Endodermal cell (in vitro differentiated cells): ENCODE measurements around the gene TXLNB. TPM values are rescaled to one million over a fixed set of nuclear protein-coding genes. Genes with fewer than 3 reads are reported as not detected.

ENCODE experiments used
- DNase-seq: peaks from one replicate; pipeline ENCODE4 v3.0.0-alpha.2; 2017
- H3K27ac ChIP-seq: 2 replicates; pipeline ENCODE4 v1.5.1; 2013; ENCODE audit warnings: mild to moderate bottlenecking, low read depth, low read length, moderate library complexity
- H3K27me3 ChIP-seq: 2 replicates; pipeline ENCODE4 v1.6.1; 2013; ENCODE audit warnings: mild to moderate bottlenecking, low read length, moderate library complexity; ENCODE audit not compliant: insufficient read depth, control insufficient read depth, poor library complexity, severe bottlenecking
- H3K36me3 ChIP-seq: 2 replicates; pipeline ENCODE4 v1.7.0; 2013; ENCODE audit warnings: mild to moderate bottlenecking, low read length, moderate library complexity; ENCODE audit not compliant: control insufficient read depth, insufficient read depth
- H3K4me1 ChIP-seq: one replicate; pipeline ENCODE4 v1.7.0; 2013; ENCODE audit warnings: low read length; ENCODE audit not compliant: control insufficient read depth, insufficient read depth
- H3K4me3 ChIP-seq: 2 replicates; pipeline ENCODE4 v1.5.1; 2013; ENCODE audit warnings: mild to moderate bottlenecking, low read length, moderate library complexity
- H3K9ac ChIP-seq: 2 replicates; pipeline ENCODE4 v1.6.1; 2013; ENCODE audit warnings: mild to moderate bottlenecking, low read length, moderate library complexity; ENCODE audit not compliant: poor library complexity, severe bottlenecking; ENCODE audit errors: extremely low read depth
- H3K9me3 ChIP-seq: 2 replicates; pipeline ENCODE4 v1.6.1; 2013; ENCODE audit warnings: mild to moderate bottlenecking, low read length, moderate library complexity; ENCODE audit not compliant: control insufficient read depth
- H3K27ac Mint-ChIP-seq: 2 replicates; pipeline ENCODE4 v1.8.0; 2020; ENCODE audit warnings: mixed read lengths
- H3K27me3 Mint-ChIP-seq: 2 replicates; pipeline ENCODE4 v1.8.0; 2021; ENCODE audit warnings: mild to moderate bottlenecking, mixed read lengths; ENCODE audit not compliant: insufficient read depth
- H3K36me3 Mint-ChIP-seq: 2 replicates; pipeline ENCODE4 v1.8.0; 2020; ENCODE audit warnings: low read depth, mixed read lengths
- H3K4me1 Mint-ChIP-seq: 2 replicates; pipeline ENCODE4 v1.8.0; 2020; ENCODE audit warnings: mixed read lengths
- H3K4me3 Mint-ChIP-seq: 2 replicates; pipeline ENCODE4 v1.8.0; 2020; ENCODE audit warnings: mild to moderate bottlenecking, moderate library complexity, mixed read lengths
- H3K9me3 Mint-ChIP-seq: 2 replicates; pipeline ENCODE4 v1.8.0; 2020; ENCODE audit warnings: mild to moderate bottlenecking, mixed read lengths
- WGBS, 2 experiments: methylation state at CpG; one replicate each; pipeline versions ENCODE4 v1.1.5 to v1.1.7; 2013; ENCODE audit warnings: missing lambda C conversion rate in 2 of 2, mixed read lengths in 1 of 2; ENCODE audit not compliant: insufficient coverage in 1 of 2, insufficient read length in 1 of 2; 5-methylcytosine and 5-hydroxymethylcytosine counted together
- total RNA-seq, 2 donors: library from RNA; stranded (reverse); fragmentation: NEBNext Ultra II Directional in 1 of 2; extraction: Animal tissue kit (Norgen Biotek cat#: 25700) in 1 of 2; gene quantifications; 2 replicates in 1 of 2; 3 replicates in 1 of 2; pipeline ENCODE4 v1.2.1, GENCODE V29; 2021
- TF ChIP-seq, protein P1 (sequence below): fragments of 200-600 bp; sonication (generic); conservative IDR thresholded peaks from 2 replicates; pipeline ENCODE4 v1.5.0; 2021; ENCODE audit warnings: antibody characterized with exemption, mild to moderate bottlenecking

Gene TXLNB
- total RNA-seq, 2 donors from 2014 or later: not detected

- Mint-ChIP-seq H3K27me3 (no peaks in the 10 kb centered on the region), H3K27ac (no peak overlapping the region), H3K36me3 (no peaks in the 10 kb centered on the region), H3K4me3 (no peak overlapping the region), H3K9me3 (no peaks in the 10 kb centered on the region), H3K4me1 (no peaks in the 10 kb centered on the region)
- Histone ChIP-seq H3K27ac (no peak overlapping the region), H3K9ac (no peak overlapping the region), H3K4me1 (no peaks in the 10 kb centered on the region), H3K9me3 (no peaks in the 10 kb centered on the region), H3K27me3 (no peaks in the 10 kb centered on the region), H3K4me3 (no peak overlapping the region), H3K36me3 (no peaks in the 10 kb centered on the region)
- TF ChIP-seq, protein P1, sequence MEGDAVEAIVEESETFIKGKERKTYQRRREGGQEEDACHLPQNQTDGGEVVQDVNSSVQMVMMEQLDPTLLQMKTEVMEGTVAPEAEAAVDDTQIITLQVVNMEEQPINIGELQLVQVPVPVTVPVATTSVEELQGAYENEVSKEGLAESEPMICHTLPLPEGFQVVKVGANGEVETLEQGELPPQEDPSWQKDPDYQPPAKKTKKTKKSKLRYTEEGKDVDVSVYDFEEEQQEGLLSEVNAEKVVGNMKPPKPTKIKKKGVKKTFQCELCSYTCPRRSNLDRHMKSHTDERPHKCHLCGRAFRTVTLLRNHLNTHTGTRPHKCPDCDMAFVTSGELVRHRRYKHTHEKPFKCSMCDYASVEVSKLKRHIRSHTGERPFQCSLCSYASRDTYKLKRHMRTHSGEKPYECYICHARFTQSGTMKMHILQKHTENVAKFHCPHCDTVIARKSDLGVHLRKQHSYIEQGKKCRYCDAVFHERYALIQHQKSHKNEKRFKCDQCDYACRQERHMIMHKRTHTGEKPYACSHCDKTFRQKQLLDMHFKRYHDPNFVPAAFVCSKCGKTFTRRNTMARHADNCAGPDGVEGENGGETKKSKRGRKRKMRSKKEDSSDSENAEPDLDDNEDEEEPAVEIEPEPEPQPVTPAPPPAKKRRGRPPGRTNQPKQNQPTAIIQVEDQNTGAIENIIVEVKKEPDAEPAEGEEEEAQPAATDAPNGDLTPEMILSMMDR: no peak
- DNase-seq: no peak
- 70 to 88% methylated on average over 2 to 5 of the region's 5 CpGs for WGBS, 2 experiments
Observed at GRCh38 chr6:139335447-139336210, 43.8 kb upstream of the TXLNB start.

DNA sequence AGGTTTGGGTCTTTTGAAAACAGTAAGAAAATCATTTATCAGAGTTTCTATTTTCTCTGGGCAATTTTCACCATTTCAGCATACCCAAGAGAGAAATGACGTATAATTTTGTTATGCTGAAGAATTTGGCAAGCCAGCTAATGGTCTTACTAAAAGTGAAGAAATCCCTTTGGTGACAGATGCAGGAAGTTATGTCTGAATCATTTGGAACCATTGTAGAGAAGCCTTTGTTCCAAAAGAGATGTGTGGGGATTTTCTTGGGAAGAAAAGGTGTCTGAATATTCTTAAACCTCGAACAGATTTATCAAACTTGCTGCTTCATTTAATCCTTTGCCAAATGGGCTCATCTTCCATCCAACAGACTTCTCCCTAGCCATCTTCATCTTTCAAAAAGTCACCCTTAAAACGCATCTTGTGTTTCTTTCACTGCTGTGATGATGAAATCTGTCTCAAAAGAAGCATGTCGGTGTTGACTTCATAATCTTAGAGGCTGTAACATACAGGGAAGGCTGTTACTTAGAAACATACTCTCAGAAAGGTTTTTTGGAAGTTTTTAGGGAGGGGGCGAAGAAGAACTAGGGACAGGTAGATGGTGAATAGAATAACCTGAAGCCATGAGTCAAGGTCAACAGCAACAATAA lies 43.1 kb upstream of the TXLNB start:
- H3K9me3 ChIP-seq: no peaks in the 10 kb centered on the region
- no peaks in the 10 kb centered on the region for H3K4me1 ChIP-seq
- no peaks in the 10 kb centered on the region for H3K36me3 ChIP-seq
- no peak for DNase-seq
- no peaks in the 10 kb centered on the region for H3K27me3 ChIP-seq
- no peaks in the 10 kb centered on the region for H3K36me3 Mint-ChIP-seq
- H3K9ac ChIP-seq: no peak overlapping the region
- 94 to 97% methylated on average over 3 to 5 of the region's 5 CpGs for WGBS, 2 experiments
- H3K27ac ChIP-seq: no peak overlapping the region
- H3K27me3 Mint-ChIP-seq: no peaks in the 10 kb centered on the region
- no peak overlapping the region for H3K4me3 Mint-ChIP-seq
- H3K4me3 ChIP-seq: no peak overlapping the region
- H3K4me1 Mint-ChIP-seq: no peaks in the 10 kb centered on the region
- H3K27ac Mint-ChIP-seq: no peak overlapping the region
- no peaks in the 10 kb centered on the region for H3K9me3 Mint-ChIP-seq
- TF ChIP-seq, protein P1: no peak

- Mint-ChIP-seq H3K4me3 (no peak overlapping the region), H3K4me1 (no peaks in the 10 kb centered on the region), H3K9me3 (peaks cover 7% of the 10 kb centered on the region), H3K36me3 (no peaks in the 10 kb centered on the region), H3K27ac (no peak overlapping the region), H3K27me3 (no peaks in the 10 kb centered on the region)
- Histone ChIP-seq H3K4me3 (no peak overlapping the region), H3K9me3 (no peaks in the 10 kb centered on the region), H3K4me1 (no peaks in the 10 kb centered on the region), H3K27ac (no peak overlapping the region), H3K9ac (no peak overlapping the region), H3K36me3 (no peaks in the 10 kb centered on the region), H3K27me3 (no peaks in the 10 kb centered on the region)
- TF ChIP-seq, protein P1: no peak
- DNase-seq: no peak
- WGBS, 2 experiments: 93% methylated on average over 2 to 3 of the region's 3 CpGs
Observed at GRCh38 chr6:139330826-139331500, 39.2 kb upstream of the TXLNB start.
